ENCODE results near the gene CSPG4.
"Not testable (repeated sequence)": the region's sequence is repeated elsewhere in the genome, so short reads cannot be mapped to it uniquely, and the experiment has no call there.

Gene CSPG4

GRCh38 chr15:75640483-75641178, 72.0 kb downstream of the CSPG4 start:
- H3K4me3 ChIP-seq (ENCODE audit: low read depth, low read length) = peak overlapping the region; percentile 94
- no peak for DNase-seq (ENCODE audit: low read depth)

GRCh38 chr15:75639709-75640482, 72.8 kb downstream of the CSPG4 start, which contains the start of gene IMP3:
Gene IMP3 (minus strand): TSS chr15:75640224. CDS start chr15:75640168, 56 bp downstream.
- peak within 1 kb of the TSS; percentile 94 for H3K4me3 ChIP-seq (ENCODE audit: low read depth, low read length)
- peak; percentile 88 for DNase-seq (ENCODE audit: low read depth)

GRCh38 chr15:75639191-75639708, 73.4 kb downstream of the CSPG4 start:
- peak overlapping the region; percentile 94 for H3K4me3 ChIP-seq (ENCODE audit: low read depth, low read length)
- no peak for DNase-seq (ENCODE audit: low read depth)

GRCh38 chr15:75637245-75638009, 75.2 kb downstream of the CSPG4 start:
- H3K4me3 ChIP-seq (ENCODE audit: low read depth, low read length) = no peak overlapping the region

GRCh38 chr15:75636026-75636425, 76.6 kb downstream of the CSPG4 start:
- DNase-seq (ENCODE audit: low read depth) = no peak
- H3K4me3 ChIP-seq (ENCODE audit: low read depth, low read length) = no peak overlapping the region

More at GRCh38 chr15:75637245-75638009, 75.2 kb downstream of the CSPG4 start:
- no peak for DNase-seq (ENCODE audit: low read depth)

GRCh38 chr15:75633922-75634321, 78.7 kb downstream of the CSPG4 start:
- not testable (repeated sequence) for DNase-seq (ENCODE audit: low read depth); H3K4me3 ChIP-seq (ENCODE audit: low read depth, low read length)

- no peak for DNase-seq (ENCODE audit: low read depth)
- no peak overlapping the region for H3K4me3 ChIP-seq (ENCODE audit: low read depth, low read length)
Measured at GRCh38 chr15:75631935-75632334, 80.7 kb downstream of the CSPG4 start.

- H3K4me3 ChIP-seq (ENCODE audit: low read depth, low read length) = peak within 1 kb of the TSS; percentile 81
- peak; percentile 72 for DNase-seq (ENCODE audit: low read depth)
Measured at GRCh38 chr15:75625542-75626347, 86.9 kb downstream of the CSPG4 start, which contains the start of gene SNUPN. Gene SNUPN (minus strand): TSS chr15:75625725. CDS start chr15:75621051, 4,674 bp downstream.
